ENCODE results near the gene TCF3. TPM values are rescaled to one million over a fixed set of nuclear protein-coding genes. Genes with fewer than 3 reads are reported as not detected.
"Not testable (repeated sequence)": the region's sequence is repeated elsewhere in the genome, so short reads cannot be mapped to it uniquely, and the experiment has no call there.

The TCF3 gene
- total and polyA plus RNA-seq, 5 donors from 2014 or later, result 3.4 to 56.5 (median 3.6) TPM

- H3K27me3 Mint-ChIP-seq; H3K27me3 ChIP-seq (ENCODE audit: control insufficient read depth, insufficient read depth, low read length); ATAC-seq (ENCODE audit: low read depth in 2 of 2); H3K27ac Mint-ChIP-seq; DNase-seq; H3K9me3 Mint-ChIP-seq; H3K27ac ChIP-seq (ENCODE audit: insufficient read depth, low read length, poor library complexity, severe bottlenecking); H3K36me3 Mint-ChIP-seq; H3K4me1 ChIP-seq (ENCODE audit: control insufficient read depth, insufficient read depth, low read length, poor library complexity, severe bottlenecking); H3K36me3 ChIP-seq (ENCODE audit: control insufficient read depth, insufficient read depth, low read length); H3K4me3 Mint-ChIP-seq; H3K4me3 ChIP-seq (ENCODE audit: low read depth, low read length); H3K9me3 ChIP-seq (ENCODE audit: control insufficient read depth in 2 of 2, low read length in 2 of 2): not testable (repeated sequence)
- H3K4me1 Mint-ChIP-seq, result peaks cover 0 to 13% (median 4%) of the 10 kb centered on the region in 4 donors
Measured at GRCh38 chr19:1663227-1663626, 10.8 kb upstream of the TCF3 start.

GRCh38 chr19:1661995-1662394, 9.6 kb upstream of the TCF3 start:
- Mint-ChIP-seq H3K36me3 (no peaks in the 10 kb centered on the region), H3K4me1 (peaks cover 0 to 8% (median 0%) of the 10 kb centered on the region in 4 donors), H3K4me3 (no peak overlapping the region), H3K27me3 (peaks cover 4% of the 10 kb centered on the region), H3K9me3 (no peaks in the 10 kb centered on the region), H3K27ac (no peak overlapping the region)
- ATAC-seq (ENCODE audit: low read depth in 2 of 2), result no peak
- H3K9me3 ChIP-seq (ENCODE audit: control insufficient read depth in 2 of 2, low read length in 2 of 2), result no peaks in the 10 kb centered on the region
- no peaks in the 10 kb centered on the region for H3K36me3 ChIP-seq (ENCODE audit: control insufficient read depth, insufficient read depth, low read length)
- H3K4me1 ChIP-seq (ENCODE audit: control insufficient read depth, insufficient read depth, low read length, poor library complexity, severe bottlenecking), result peaks cover 3% of the 10 kb centered on the region
- H3K27me3 ChIP-seq (ENCODE audit: control insufficient read depth, insufficient read depth, low read length), result no peaks in the 10 kb centered on the region
- DNase-seq, result no peak
- H3K4me3 ChIP-seq (ENCODE audit: low read depth, low read length), result no peak overlapping the region
- no peak overlapping the region for H3K27ac ChIP-seq (ENCODE audit: insufficient read depth, low read length, poor library complexity, severe bottlenecking)

GRCh38 chr19:1659084-1659427, 6.6 kb upstream of the TCF3 start:
- Mint-ChIP-seq H3K4me3 (no peak overlapping the region), H3K36me3 (no peaks in the 10 kb centered on the region), H3K27ac (no peak overlapping the region), H3K4me1 (peaks cover 0 to 8% (median 0%) of the 10 kb centered on the region in 4 donors), H3K9me3 (no peaks in the 10 kb centered on the region), H3K27me3 (no peaks in the 10 kb centered on the region)
- Histone ChIP-seq H3K36me3 (ENCODE audit: control insufficient read depth, insufficient read depth, low read length) (no peaks in the 10 kb centered on the region), H3K4me1 (ENCODE audit: control insufficient read depth, insufficient read depth, low read length, poor library complexity, severe bottlenecking) (peaks cover 3% of the 10 kb centered on the region), H3K9me3 (ENCODE audit: control insufficient read depth in 2 of 2, low read length in 2 of 2) (no peaks in the 10 kb centered on the region), H3K27ac (ENCODE audit: insufficient read depth, low read length, poor library complexity, severe bottlenecking) (no peak overlapping the region), H3K27me3 (ENCODE audit: control insufficient read depth, insufficient read depth, low read length) (no peaks in the 10 kb centered on the region), H3K4me3 (ENCODE audit: low read depth, low read length) (no peak overlapping the region)
- ATAC-seq (ENCODE audit: low read depth in 2 of 2) (no peak), DNase-seq (no peak)

GRCh38 chr19:1658150-1659083, 6.0 kb upstream of the TCF3 start:
- no peaks in the 10 kb centered on the region for H3K36me3 Mint-ChIP-seq
- H3K9me3 Mint-ChIP-seq, result no peaks in the 10 kb centered on the region
- ATAC-seq (ENCODE audit: low read depth in 2 of 2) (no peak), DNase-seq (no peak)
- no peak overlapping the region for H3K27ac ChIP-seq (ENCODE audit: insufficient read depth, low read length, poor library complexity, severe bottlenecking)
- H3K9me3 ChIP-seq (ENCODE audit: control insufficient read depth in 2 of 2, low read length in 2 of 2), result no peaks in the 10 kb centered on the region
- no peak overlapping the region for H3K4me3 Mint-ChIP-seq
- H3K27ac Mint-ChIP-seq, result no peak overlapping the region
- H3K4me3 ChIP-seq (ENCODE audit: low read depth, low read length), result no peak overlapping the region
- H3K36me3 ChIP-seq (ENCODE audit: control insufficient read depth, insufficient read depth, low read length), result no peaks in the 10 kb centered on the region
- no peaks in the 10 kb centered on the region for H3K27me3 Mint-ChIP-seq
- peaks cover 3% of the 10 kb centered on the region for H3K4me1 ChIP-seq (ENCODE audit: control insufficient read depth, insufficient read depth, low read length, poor library complexity, severe bottlenecking)
- peaks cover 0 to 8% (median 0%) of the 10 kb centered on the region in 4 donors for H3K4me1 Mint-ChIP-seq
- no peaks in the 10 kb centered on the region for H3K27me3 ChIP-seq (ENCODE audit: control insufficient read depth, insufficient read depth, low read length)

- Mint-ChIP-seq H3K27me3 (peaks cover 6% of the 10 kb centered on the region), H3K27ac (no peak overlapping the region), H3K4me3 (no peak overlapping the region), H3K4me1 (peaks cover 0 to 14% (median 3%) of the 10 kb centered on the region in 4 donors), H3K9me3 (no peaks in the 10 kb centered on the region), H3K36me3 (no peaks in the 10 kb centered on the region)
- DNase-seq (no peak), ATAC-seq (ENCODE audit: low read depth in 2 of 2) (no peak)
- Histone ChIP-seq H3K27ac (ENCODE audit: insufficient read depth, low read length, poor library complexity, severe bottlenecking) (no peak overlapping the region), H3K9me3 (ENCODE audit: control insufficient read depth in 2 of 2, low read length in 2 of 2) (no peaks in the 10 kb centered on the region), H3K4me1 (ENCODE audit: control insufficient read depth, insufficient read depth, low read length, poor library complexity, severe bottlenecking) (peaks cover 7% of the 10 kb centered on the region), H3K27me3 (ENCODE audit: control insufficient read depth, insufficient read depth, low read length) (no peaks in the 10 kb centered on the region), H3K4me3 (ENCODE audit: low read depth, low read length) (no peak overlapping the region), H3K36me3 (ENCODE audit: control insufficient read depth, insufficient read depth, low read length) (no peaks in the 10 kb centered on the region)
Measured at GRCh38 chr19:1657746-1658145, 5.3 kb upstream of the TCF3 start.

- Mint-ChIP-seq H3K36me3 (no peaks in the 10 kb centered on the region), H3K27me3 (peaks cover 7% of the 10 kb centered on the region), H3K4me1 (peaks cover 0 to 14% (median 4%) of the 10 kb centered on the region in 4 donors), H3K27ac (no peak overlapping the region), H3K4me3 (peak overlapping the region in 1 of 4 donors; percentile 66), H3K9me3 (no peaks in the 10 kb centered on the region)
- Histone ChIP-seq H3K27me3 (ENCODE audit: control insufficient read depth, insufficient read depth, low read length) (no peaks in the 10 kb centered on the region), H3K4me1 (ENCODE audit: control insufficient read depth, insufficient read depth, low read length, poor library complexity, severe bottlenecking) (peaks cover 7% of the 10 kb centered on the region), H3K27ac (ENCODE audit: insufficient read depth, low read length, poor library complexity, severe bottlenecking) (no peak overlapping the region), H3K4me3 (ENCODE audit: low read depth, low read length) (no peak overlapping the region), H3K36me3 (ENCODE audit: control insufficient read depth, insufficient read depth, low read length) (no peaks in the 10 kb centered on the region), H3K9me3 (ENCODE audit: control insufficient read depth in 2 of 2, low read length in 2 of 2) (no peaks in the 10 kb centered on the region)
- ATAC-seq (ENCODE audit: low read depth in 2 of 2) (no peak), DNase-seq (no peak)
Measured at GRCh38 chr19:1656988-1657536, 4.6 kb upstream of the TCF3 start.

DNA sequence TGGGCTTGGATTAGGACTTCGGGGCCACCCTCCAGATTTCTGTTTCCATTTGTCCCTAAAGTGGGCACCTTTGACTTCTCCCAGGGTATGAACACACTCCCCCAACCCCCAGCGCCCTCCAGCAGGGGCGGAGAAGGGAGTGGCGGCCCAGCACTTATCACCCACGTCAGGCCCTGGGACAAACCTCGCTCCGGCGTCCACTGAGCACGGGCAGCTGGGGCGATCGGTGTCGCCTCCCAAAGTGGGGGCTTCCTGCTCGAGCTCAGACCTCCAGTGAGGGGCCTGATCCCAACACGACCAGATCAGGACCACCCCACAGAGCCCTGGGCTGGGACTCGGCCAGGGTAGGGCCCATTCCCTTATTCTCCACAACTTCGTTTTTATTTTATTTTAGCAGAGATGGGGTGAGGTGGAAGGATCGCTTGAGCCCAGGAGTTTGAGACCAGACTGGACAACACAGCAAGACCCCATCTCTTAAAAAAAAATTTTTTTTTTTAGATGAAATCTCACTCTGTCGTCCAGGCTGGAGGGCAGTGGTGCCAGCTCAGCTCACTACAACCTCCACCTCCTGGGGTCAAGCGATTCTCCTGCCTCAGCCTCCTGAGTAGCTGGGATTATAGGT, 3.7 kb upstream of the TCF3 start:
- DNase-seq (no peak), ATAC-seq (ENCODE audit: low read depth in 2 of 2) (no peak)
- H3K4me3 ChIP-seq (ENCODE audit: low read depth, low read length), result no peak overlapping the region
- H3K27ac ChIP-seq (ENCODE audit: insufficient read depth, low read length, poor library complexity, severe bottlenecking), result no peak overlapping the region
- peaks cover 11% of the 10 kb centered on the region for H3K4me1 ChIP-seq (ENCODE audit: control insufficient read depth, insufficient read depth, low read length, poor library complexity, severe bottlenecking)
- H3K27me3 ChIP-seq (ENCODE audit: control insufficient read depth, insufficient read depth, low read length), result no peaks in the 10 kb centered on the region
- Mint-ChIP-seq H3K9me3 (peaks cover 0 to 3% (median 0%) of the 10 kb centered on the region in 7 donors), H3K27me3 (peaks cover 7% of the 10 kb centered on the region), H3K4me1 (peaks cover 0 to 13% (median 4%) of the 10 kb centered on the region in 4 donors), H3K36me3 (no peaks in the 10 kb centered on the region), H3K4me3 (no peak overlapping the region), H3K27ac (no peak overlapping the region)
- no peaks in the 10 kb centered on the region for H3K36me3 ChIP-seq (ENCODE audit: control insufficient read depth, insufficient read depth, low read length)
- H3K9me3 ChIP-seq (ENCODE audit: control insufficient read depth in 2 of 2, low read length in 2 of 2), result no peaks in the 10 kb centered on the region

Data from CD4-positive, CD25-positive, alpha-beta regulatory T cell (primary cell).